NCI-H2081 (cell line): ENCODE measurements around the gene ZNF148.

Experiments used
- DNase-seq, 2 experiments: peaks; one replicate each; lab custom pipeline; 2025; lab: John Stamatoyannopoulos, UW

The ZNF148 gene

GRCh38 chr3:125189378-125190165, 185.6 kb downstream of the ZNF148 start:
- DNase-seq, result no peak

- no peak for DNase-seq
Observed at GRCh38 chr3:125188955-125189354, 186.2 kb downstream of the ZNF148 start.

- no peak for DNase-seq
Observed at GRCh38 chr3:125187599-125187910, 187.6 kb downstream of the ZNF148 start.

- DNase-seq, result no peak
Observed at GRCh38 chr3:125186800-125187598, 188.1 kb downstream of the ZNF148 start.

GRCh38 chr3:125186261-125186787, 188.8 kb downstream of the ZNF148 start:
- no peak for DNase-seq

GRCh38 chr3:125185805-125186204, 189.3 kb downstream of the ZNF148 start:
- no peak for DNase-seq

- no peak for DNase-seq
Observed at GRCh38 chr3:125179884-125180240, 195.3 kb downstream of the ZNF148 start.

- DNase-seq, result no peak
Observed at GRCh38 chr3:125179143-125179883, 195.8 kb downstream of the ZNF148 start.

- DNase-seq, result no peak
Observed at GRCh38 chr3:125177746-125178145, 197.4 kb downstream of the ZNF148 start.
